WTC11 (cell line): ENCODE results near the gene PIK3C3. TPM values are rescaled to one million over a fixed set of nuclear protein-coding genes. Genes with fewer than 3 reads are reported as not detected.

ENCODE experiments used
- ATAC-seq: fragments of 200-7000 bp; cut with Tn5 transposase; 2 replicates; pipeline ENCODE4 v1.10.0; 2021; ENCODE audit warnings: mild to moderate bottlenecking, moderate library complexity
- CTCF ChIA-PET: fragments of 300-600 bp; sonication (Branson Sonifier 250); formaldehyde crosslinking; loops from one replicate; lab custom pipeline; 2021; ENCODE audit warnings: antibody characterized with exemption; lab: Charles Lee
- POLR2A ChIA-PET: fragments of 350-600 bp; sonication (Branson Sonifier 250); formaldehyde crosslinking; loops from one replicate; lab custom pipeline; 2021; ENCODE audit warnings: antibody characterized with exemption; lab: Charles Lee
- DNase-seq: peaks from one replicate; pipeline ENCODE4 v3.0.0; 2021; ENCODE audit warnings: low spot score
- H3K27ac Mint-ChIP-seq: 2 replicates; pipeline ENCODE4 v1.8.0; 2021; ENCODE audit warnings: mixed read lengths
- H3K27me3 Mint-ChIP-seq: 2 replicates; pipeline ENCODE4 v1.8.0; 2021; ENCODE audit warnings: low read depth, mild to moderate bottlenecking, moderate library complexity, mixed read lengths
- H3K36me3 Mint-ChIP-seq: 2 replicates; pipeline ENCODE4 v1.8.0; 2021; ENCODE audit warnings: mixed read lengths
- H3K4me1 Mint-ChIP-seq: 2 replicates; pipeline ENCODE4 v1.8.0; 2022; ENCODE audit warnings: mixed read lengths
- H3K4me3 Mint-ChIP-seq: 2 replicates; pipeline ENCODE4 v1.8.0; 2021; ENCODE audit warnings: mild to moderate bottlenecking, moderate library complexity, mixed read lengths
- H3K9me3 Mint-ChIP-seq: 2 replicates; pipeline ENCODE4 v1.8.0; 2021; ENCODE audit warnings: mixed read lengths
- ATF2 ChIP-seq: sonication (generic); formaldehyde crosslinking; IDR thresholded peaks from 2 replicates; pipeline ENCODE4 v1.8.1; 2022; ENCODE audit warnings: low read depth, missing genetic modification reagents, borderline replicate concordance
- CBFB ChIP-seq: sonication (generic); formaldehyde crosslinking; IDR thresholded peaks from 2 replicates; pipeline ENCODE4 v1.8.1; 2022; ENCODE audit warnings: mild to moderate bottlenecking, low read depth, missing genetic modification reagents
- CDX4 ChIP-seq: fragments of 250-450 bp; sonication (Bioruptor Pico); IDR thresholded peaks from 2 replicates; pipeline ENCODE4 v1.9.0; 2021; ENCODE audit warnings: moderate library complexity, mild to moderate bottlenecking, inconsistent platforms, borderline replicate concordance
- E2F1 ChIP-seq: sonication (generic); formaldehyde crosslinking; IDR thresholded peaks from 2 replicates; pipeline ENCODE4 v1.8.0; 2022; ENCODE audit warnings: mild to moderate bottlenecking, missing genetic modification reagents
- ESRRA ChIP-seq: sonication (generic); formaldehyde crosslinking; IDR thresholded peaks from 2 replicates; pipeline ENCODE4 v1.8.1; 2022; ENCODE audit warnings: mild to moderate bottlenecking, missing genetic modification reagents, borderline replicate concordance
- FOXP4 ChIP-seq: sonication (generic); formaldehyde crosslinking; IDR thresholded peaks from 2 replicates; pipeline ENCODE4 v1.8.0; 2022; ENCODE audit warnings: mild to moderate bottlenecking, missing genetic modification reagents
- GRHL2 ChIP-seq: fragments of 250-450 bp; sonication (Bioruptor Pico); IDR thresholded peaks from 2 replicates; pipeline ENCODE4 v1.8.0; 2022; ENCODE audit warnings: mild to moderate bottlenecking, moderate library complexity; ENCODE audit not compliant: insufficient replicate concordance, severe bottlenecking
- JAZF1 ChIP-seq: fragments of 250-450 bp; sonication (Bioruptor Pico); IDR thresholded peaks from 2 replicates; pipeline ENCODE4 v1.9.0; 2021; ENCODE audit warnings: moderate library complexity, mild to moderate bottlenecking, inconsistent platforms
- JUN ChIP-seq: sonication (generic); formaldehyde crosslinking; IDR thresholded peaks from 2 replicates; pipeline ENCODE4 v1.8.0; 2023; ENCODE audit warnings: mild to moderate bottlenecking, missing genetic modification reagents
- OVOL2 ChIP-seq: fragments of 250-450 bp; sonication (Bioruptor Pico); IDR thresholded peaks from 2 replicates; pipeline ENCODE4 v1.9.0; 2021; ENCODE audit warnings: mild to moderate bottlenecking, borderline replicate concordance
- SMAD3 ChIP-seq: sonication (generic); formaldehyde crosslinking; IDR thresholded peaks from 2 replicates; pipeline ENCODE4 v1.8.0; 2022; ENCODE audit warnings: missing genetic modification reagents, mild to moderate bottlenecking, borderline replicate concordance
- SMAD4 ChIP-seq: sonication (generic); formaldehyde crosslinking; IDR thresholded peaks from 2 replicates; pipeline ENCODE4 v1.8.0; 2022; ENCODE audit warnings: mild to moderate bottlenecking, missing genetic modification reagents
- TEAD4 ChIP-seq: sonication (generic); formaldehyde crosslinking; IDR thresholded peaks from 2 replicates; pipeline ENCODE4 v1.8.0; 2022; ENCODE audit warnings: mild to moderate bottlenecking, missing genetic modification reagents
- USF1 ChIP-seq: sonication (generic); formaldehyde crosslinking; IDR thresholded peaks from 2 replicates; pipeline ENCODE4 v1.8.0; 2022; ENCODE audit warnings: mild to moderate bottlenecking, missing genetic modification reagents
- ZBTB43 ChIP-seq: sonication (generic); formaldehyde crosslinking; IDR thresholded peaks from 2 replicates; pipeline ENCODE4 v1.8.1; 2023; ENCODE audit warnings: mild to moderate bottlenecking, missing genetic modification reagents
- ZNF219 ChIP-seq: sonication (generic); formaldehyde crosslinking; IDR thresholded peaks from 2 replicates; pipeline ENCODE4 v1.8.0; 2023; ENCODE audit warnings: missing genetic modification reagents, mild to moderate bottlenecking, borderline replicate concordance
- ZNF232 ChIP-seq: sonication (generic); formaldehyde crosslinking; IDR thresholded peaks from 2 replicates; pipeline ENCODE4 v1.8.0; 2022; ENCODE audit warnings: mild to moderate bottlenecking, missing genetic modification reagents
- ZNF317 ChIP-seq: sonication (generic); formaldehyde crosslinking; IDR thresholded peaks from 2 replicates; pipeline ENCODE4 v1.8.1; 2023; ENCODE audit warnings: low read depth, mild to moderate bottlenecking, moderate library complexity, missing genetic modification reagents, borderline replicate concordance
- ZNF423 ChIP-seq: fragments of 250-450 bp; sonication (Bioruptor Pico); IDR thresholded peaks from 2 replicates; pipeline ENCODE4 v2.1.2; 2022; ENCODE audit warnings: mild to moderate bottlenecking, moderate library complexity
- ZNF425 ChIP-seq: fragments of 250-450 bp; sonication (Bioruptor Pico); conservative IDR thresholded peaks from 2 replicates; pipeline ENCODE4 v1.9.0; 2021; ENCODE audit warnings: mild to moderate bottlenecking
- total RNA-seq: library from RNA; stranded (reverse); gene quantifications from 3 replicates; pipeline ENCODE4 v1.2.3, GENCODE V29; 2021

Gene PIK3C3
- total RNA-seq, 1 experiment from 2014 or later = 40.4 TPM

- no peak for TF ChIP-seq ATF2
- no peak for TF ChIP-seq ZNF317 (CRISPR knock-in tag)
- TF ChIP-seq TEAD4 (CRISPR knock-in tag) = no peak
- no peak for TF ChIP-seq ZNF425 (CRISPR knock-in tag)
- TF ChIP-seq OVOL2 = no peak
- TF ChIP-seq ZNF219 (CRISPR knock-in tag) = no peak
- TF ChIP-seq CDX4 = no peak
- TF ChIP-seq, all 79 proteins: peak for 0
Observed at GRCh38 chr18:42067518-42067917, 112.5 kb downstream of the PIK3C3 start (continued).

GRCh38 chr18:42068030-42068429 lies 113.0 kb downstream of the PIK3C3 start:
- ChIA-PET POLR2A (no interaction called here), CTCF (interaction anchor here (0.6 to 1.6 kb wide), 2 partner anchors 15 to 1965 kb away, joined by 5 to 6 read pairs; no protein-coding TSS in a partner anchor)
- peaks cover 4% of the 10 kb centered on the region; the same call in 1 of the 2 replicates for H3K9me3 Mint-ChIP-seq
- H3K27ac Mint-ChIP-seq = no peak overlapping the region
- no peaks in the 10 kb centered on the region for H3K27me3 Mint-ChIP-seq
- peaks cover 6% of the 10 kb centered on the region for H3K4me1 Mint-ChIP-seq
- no peak for DNase-seq
- H3K4me3 Mint-ChIP-seq = no peak overlapping the region
- no peak for ATAC-seq
- TF ChIP-seq CBFB (CRISPR knock-in tag) = no peak
- H3K36me3 Mint-ChIP-seq = peaks cover 24% of the 10 kb centered on the region

- H3K27me3 Mint-ChIP-seq = no peaks in the 10 kb centered on the region
- ChIA-PET CTCF (interaction anchor here (1.2 to 1.6 kb wide), 2 partner anchors 16 to 17 kb away, joined by 5 to 6 read pairs; no protein-coding TSS in a partner anchor), POLR2A (no interaction called here)
- no peak overlapping the region for H3K27ac Mint-ChIP-seq
- H3K36me3 Mint-ChIP-seq = peaks cover 26% of the 10 kb centered on the region
- H3K4me1 Mint-ChIP-seq = peaks cover 6% of the 10 kb centered on the region
- ATAC-seq (no peak), DNase-seq (no peak)
- H3K9me3 Mint-ChIP-seq = peaks cover 4% of the 10 kb centered on the region; the same call in 1 of the 2 replicates
- TF ChIP-seq ESRRA (CRISPR knock-in tag) (no peak), SMAD4 (no peak), SMAD3 (CRISPR knock-in tag) (no peak), GRHL2 (CRISPR knock-in tag) (no peak), ZNF423 (CRISPR knock-in tag) (no peak), JAZF1 (CRISPR knock-in tag) (no peak), ZNF317 (CRISPR knock-in tag) (no peak), ZBTB43 (CRISPR knock-in tag) (no peak), USF1 (no peak), E2F1 (no peak), FOXP4 (CRISPR knock-in tag) (no peak), JUN (CRISPR knock-in tag) (no peak), ZNF232 (CRISPR knock-in tag) (no peak)
- H3K4me3 Mint-ChIP-seq = no peak overlapping the region
Observed at GRCh38 chr18:42069036-42069435, 114.0 kb downstream of the PIK3C3 start.
